Uterus (tissue), 4 donors: ENCODE results near the gene CHST13. TPM values are rescaled to one million over a fixed set of nuclear protein-coding genes. Genes with fewer than 3 reads are reported as not detected.

Experiments used
- DNase-seq, 2 donors: peaks; one replicate each; pipeline ENCODE4 v3.0.0-alpha.2; 2019 to 2020
- H3K27ac ChIP-seq, 2 donors: fragments of 200-600 bp; sonication (generic); 1 replicate in 1 of 2; 2 replicates in 1 of 2; pipeline ENCODE4 v1.5.1; 2016 to 2018
- H3K27me3 ChIP-seq, 2 donors: fragments of 200-600 bp; sonication (generic); one replicate each; pipeline ENCODE4 v1.5.1; 2018 to 2019; ENCODE audit warnings: control low read depth in 1 of 2
- H3K36me3 ChIP-seq, 2 donors: fragments of 200-600 bp; sonication (generic); one replicate each; pipeline ENCODE4 v1.5.1; 2019; ENCODE audit warnings: control low read depth in 1 of 2
- H3K4me1 ChIP-seq, 2 donors: fragments of 200-600 bp; sonication (generic); one replicate each; pipeline ENCODE4 v1.5.1; 2018 to 2019; ENCODE audit warnings: control low read depth in 1 of 2
- H3K4me3 ChIP-seq, 2 donors: fragments of 200-600 bp; sonication (generic); 1 replicate in 1 of 2; 2 replicates in 1 of 2; pipeline ENCODE4 v1.5.1; 2018 to 2019; ENCODE audit warnings: mild to moderate bottlenecking in 1 of 2
- H3K9me3 ChIP-seq, 2 donors: fragments of 200-600 bp; sonication (generic); one replicate each; pipeline ENCODE4 v1.5.1; 2019; ENCODE audit warnings: control low read depth in 1 of 2
- POLR2A ChIP-seq, 2 donors: fragments of 450-650 bp; IDR thresholded peaks; one replicate each; pipeline ENCODE4 v1.6.1; 2016; ENCODE audit warnings: antibody characterized with exemption in 2 of 2, mild to moderate bottlenecking in 1 of 2, moderate library complexity in 1 of 2
- intact Hi-C: fragments of 100-400 bp; cut with DNase I; formaldehyde crosslinking; loops from one replicate; pipeline ENCODE4 v1.15.1; 2023; ENCODE audit warnings: low total_unique reads
- total RNA-seq, 4 donors: library from RNA; depleted of rRNA in 3 of 4; stranded (reverse); fragments of >200 nt in 3 of 4; gene quantifications; one replicate each; pipeline versions ENCODE4 v1.1.0 to v1.2.4, GENCODE V29; 2014 to 2023
- TF ChIP-seq, protein P1 (sequence below), 4 experiments: fragments of 200-600 bp in 2 of 4; fragments of 450-650 bp in 2 of 4; sonication (generic) in 2 of 4; IDR thresholded peaks; one replicate each; pipeline ENCODE4 v1.5.1; 2016 to 2019; ENCODE audit warnings: antibody characterized with exemption in 4 of 4, mild to moderate bottlenecking in 2 of 4, moderate library complexity in 1 of 4
- donor health status: DM: yes; HTN: yes; CAD: no.

Gene CHST13
- total RNA-seq, 4 donors from 2014 or later: 0.24 to 0.62 TPM; not detected in 2

DNA sequence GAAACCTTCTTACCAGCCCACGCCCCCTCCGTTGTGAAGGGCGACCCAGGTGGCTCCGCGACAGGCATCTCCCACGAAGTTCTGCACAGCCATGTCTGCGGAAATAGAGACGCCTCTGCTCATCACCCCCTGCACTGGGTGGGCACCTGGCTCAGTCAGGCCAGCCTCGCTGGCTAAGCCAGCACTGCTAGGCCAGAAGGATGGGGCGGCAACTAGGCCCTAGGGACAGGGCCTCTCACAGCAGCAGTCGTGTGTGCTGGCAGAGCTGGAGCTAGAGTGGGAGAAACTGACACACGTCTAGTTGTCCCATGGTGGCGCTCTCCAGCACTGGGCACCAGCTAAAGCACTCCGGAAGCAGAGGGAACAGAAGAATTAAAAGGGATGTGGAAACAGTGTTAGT is 35.8 kb upstream of the CHST13 start:
- intact Hi-C loops: no loop called here
- Histone ChIP-seq H3K27me3 (no peaks in the 10 kb centered on the region), H3K4me3 (no peak overlapping the region), H3K27ac (no peak overlapping the region), H3K36me3 (no peaks in the 10 kb centered on the region), H3K4me1 (no peaks in the 10 kb centered on the region), H3K9me3 (no peaks in the 10 kb centered on the region)
- DNase-seq: no peak
- TF ChIP-seq, protein P1, sequence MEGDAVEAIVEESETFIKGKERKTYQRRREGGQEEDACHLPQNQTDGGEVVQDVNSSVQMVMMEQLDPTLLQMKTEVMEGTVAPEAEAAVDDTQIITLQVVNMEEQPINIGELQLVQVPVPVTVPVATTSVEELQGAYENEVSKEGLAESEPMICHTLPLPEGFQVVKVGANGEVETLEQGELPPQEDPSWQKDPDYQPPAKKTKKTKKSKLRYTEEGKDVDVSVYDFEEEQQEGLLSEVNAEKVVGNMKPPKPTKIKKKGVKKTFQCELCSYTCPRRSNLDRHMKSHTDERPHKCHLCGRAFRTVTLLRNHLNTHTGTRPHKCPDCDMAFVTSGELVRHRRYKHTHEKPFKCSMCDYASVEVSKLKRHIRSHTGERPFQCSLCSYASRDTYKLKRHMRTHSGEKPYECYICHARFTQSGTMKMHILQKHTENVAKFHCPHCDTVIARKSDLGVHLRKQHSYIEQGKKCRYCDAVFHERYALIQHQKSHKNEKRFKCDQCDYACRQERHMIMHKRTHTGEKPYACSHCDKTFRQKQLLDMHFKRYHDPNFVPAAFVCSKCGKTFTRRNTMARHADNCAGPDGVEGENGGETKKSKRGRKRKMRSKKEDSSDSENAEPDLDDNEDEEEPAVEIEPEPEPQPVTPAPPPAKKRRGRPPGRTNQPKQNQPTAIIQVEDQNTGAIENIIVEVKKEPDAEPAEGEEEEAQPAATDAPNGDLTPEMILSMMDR (IDR thresholded peaks at IDR 0.05): no peak
- TF ChIP-seq POLR2A (IDR thresholded peaks at IDR 0.05): no peak

DNA sequence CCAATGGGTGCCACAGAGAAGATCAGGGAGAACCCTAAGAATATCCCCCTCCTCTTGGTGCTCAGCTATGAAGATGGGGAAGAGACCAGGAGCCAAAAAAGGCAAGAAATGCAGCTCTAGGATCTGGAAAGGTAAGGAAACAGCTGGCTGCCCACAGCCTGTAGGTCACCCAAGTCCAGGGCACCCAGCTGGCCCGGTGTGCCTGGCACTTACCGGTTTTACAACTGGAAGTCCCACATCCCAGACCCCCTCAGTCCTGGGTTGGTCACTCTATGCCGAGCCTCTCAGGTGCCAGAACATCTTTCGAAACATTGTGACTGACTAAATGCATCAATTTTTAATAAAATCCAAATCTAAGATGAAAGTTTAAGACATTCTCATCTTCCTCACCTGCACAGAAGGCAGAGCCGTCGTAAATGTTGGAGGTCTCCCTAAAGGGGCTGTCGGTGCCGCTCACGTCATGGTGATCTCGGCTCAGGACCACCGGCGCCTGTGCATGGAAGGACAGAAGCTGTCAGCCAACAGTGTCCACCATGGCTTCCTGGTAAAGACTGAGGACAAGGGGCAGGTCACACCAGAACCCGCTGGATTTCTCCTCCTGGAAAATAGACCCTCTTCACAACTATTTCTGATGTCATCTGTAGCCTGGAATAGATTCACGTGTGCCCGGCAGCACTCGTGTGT is 34.9 kb upstream of the CHST13 start:
- Histone ChIP-seq H3K4me3 (no peak overlapping the region), H3K27ac (no peak overlapping the region), H3K36me3 (no peaks in the 10 kb centered on the region), H3K9me3 (no peaks in the 10 kb centered on the region), H3K27me3 (no peaks in the 10 kb centered on the region), H3K4me1 (no peaks in the 10 kb centered on the region)
- no peak for TF ChIP-seq POLR2A (IDR thresholded peaks at IDR 0.05)
- TF ChIP-seq, protein P1 (IDR thresholded peaks at IDR 0.05): no peak
- no peak for DNase-seq
- intact Hi-C loops: no loop called here

DNA sequence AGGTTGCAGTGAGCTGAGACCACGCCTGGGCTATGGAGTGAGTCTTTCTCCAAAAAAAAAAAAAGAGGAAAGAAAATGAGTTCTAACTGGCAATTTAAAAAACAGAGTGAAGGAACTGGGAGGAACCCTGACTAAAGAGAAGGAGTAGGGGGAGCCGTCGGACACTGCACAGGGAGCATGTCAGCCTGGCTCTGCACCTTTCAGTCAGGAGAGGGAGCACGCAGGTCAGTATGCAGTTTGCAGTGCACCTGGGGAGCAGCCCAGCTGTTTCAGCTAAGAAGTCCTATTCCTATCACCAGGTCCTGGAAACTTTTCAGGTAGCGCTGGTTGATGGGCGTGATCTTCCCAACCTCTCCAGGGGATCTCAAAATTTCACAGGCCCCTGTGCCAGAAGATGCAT is 33.3 kb upstream of the CHST13 start:
- Histone ChIP-seq H3K4me3 (no peak overlapping the region), H3K36me3 (no peaks in the 10 kb centered on the region), H3K9me3 (no peaks in the 10 kb centered on the region), H3K27me3 (no peaks in the 10 kb centered on the region), H3K27ac (no peak overlapping the region), H3K4me1 (no peaks in the 10 kb centered on the region)
- no peak for DNase-seq
- intact Hi-C loops: no loop called here
- no peak for TF ChIP-seq POLR2A (IDR thresholded peaks at IDR 0.05)
- TF ChIP-seq, protein P1 (IDR thresholded peaks at IDR 0.05): no peak

DNA sequence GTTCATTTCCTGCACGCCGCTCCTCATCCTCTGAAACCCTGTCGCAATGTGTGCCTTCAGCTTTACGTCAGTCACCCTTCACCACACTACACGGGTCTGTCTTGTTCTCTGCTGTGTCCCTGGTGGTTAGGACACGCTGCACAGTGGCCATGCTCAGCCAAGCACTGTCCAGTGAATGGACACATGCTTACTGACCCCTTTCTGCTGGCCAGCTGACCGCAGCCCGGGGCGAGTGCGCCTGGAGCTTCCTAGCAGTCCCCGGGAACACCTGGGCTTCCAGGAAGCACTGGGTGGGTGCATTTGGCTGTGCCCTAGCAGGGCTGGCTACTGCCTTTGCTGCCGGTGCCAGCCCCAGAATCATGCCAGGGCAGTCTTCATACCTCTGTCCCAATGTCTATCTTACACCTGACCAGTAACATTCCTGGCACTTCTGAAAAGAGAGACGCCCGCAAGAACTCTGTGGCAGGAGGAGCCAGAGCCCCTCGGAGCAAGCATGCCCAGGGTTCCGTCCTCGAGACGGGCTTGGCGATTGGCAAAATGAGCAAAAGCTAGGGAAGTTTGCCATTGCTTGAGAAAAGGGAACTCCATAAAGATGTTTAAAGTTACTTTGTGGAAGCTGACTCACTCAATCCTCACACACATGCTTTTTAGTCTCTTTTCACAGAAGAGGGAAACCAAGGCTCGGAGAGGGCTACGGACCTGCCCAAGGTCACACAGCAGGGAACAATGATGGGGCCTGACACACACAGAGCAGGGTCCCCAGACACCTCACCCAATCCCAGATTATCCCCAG is 32.5 kb upstream of the CHST13 start:
- Histone ChIP-seq H3K36me3 (no peaks in the 10 kb centered on the region), H3K9me3 (no peaks in the 10 kb centered on the region), H3K4me1 (no peaks in the 10 kb centered on the region), H3K27me3 (no peaks in the 10 kb centered on the region), H3K4me3 (no peak overlapping the region), H3K27ac (no peak overlapping the region)
- no peak for DNase-seq
- TF ChIP-seq POLR2A (IDR thresholded peaks at IDR 0.05): no peak
- TF ChIP-seq, protein P1 (IDR thresholded peaks at IDR 0.05): no peak
- intact Hi-C loops: no loop called here

DNA sequence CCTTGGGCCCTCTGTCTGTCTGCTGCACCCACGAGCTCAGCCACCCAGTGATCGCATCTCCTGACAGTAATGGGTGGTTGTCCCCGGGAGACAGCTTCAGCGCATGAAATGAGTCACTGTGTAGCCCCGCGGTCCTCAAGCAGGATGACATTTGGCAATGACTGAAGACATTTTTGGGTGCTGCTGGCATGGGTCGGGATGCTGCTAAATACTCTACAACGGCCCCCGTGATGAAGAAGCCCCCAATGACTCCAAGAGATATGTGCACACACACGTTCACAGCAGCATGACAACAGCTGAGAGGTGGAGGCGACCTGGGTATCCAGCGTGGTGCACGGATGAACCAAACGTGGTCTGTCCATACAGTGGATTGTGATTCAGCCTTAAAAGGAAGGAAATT is 30.9 kb upstream of the CHST13 start:
- H3K4me1 ChIP-seq: no peaks in the 10 kb centered on the region
- no peak for DNase-seq
- intact Hi-C loops: no loop called here
- H3K27ac ChIP-seq: no peak overlapping the region
- H3K36me3 ChIP-seq: no peaks in the 10 kb centered on the region
- no peaks in the 10 kb centered on the region for H3K9me3 ChIP-seq
- TF ChIP-seq, protein P1 (IDR thresholded peaks at IDR 0.05): no peak
- no peak for TF ChIP-seq POLR2A (IDR thresholded peaks at IDR 0.05)
- H3K4me3 ChIP-seq: no peak overlapping the region
- H3K27me3 ChIP-seq: no peaks in the 10 kb centered on the region
